Measurements from ENCODE around the gene MCOLN3.

The MCOLN3 gene

DNA sequence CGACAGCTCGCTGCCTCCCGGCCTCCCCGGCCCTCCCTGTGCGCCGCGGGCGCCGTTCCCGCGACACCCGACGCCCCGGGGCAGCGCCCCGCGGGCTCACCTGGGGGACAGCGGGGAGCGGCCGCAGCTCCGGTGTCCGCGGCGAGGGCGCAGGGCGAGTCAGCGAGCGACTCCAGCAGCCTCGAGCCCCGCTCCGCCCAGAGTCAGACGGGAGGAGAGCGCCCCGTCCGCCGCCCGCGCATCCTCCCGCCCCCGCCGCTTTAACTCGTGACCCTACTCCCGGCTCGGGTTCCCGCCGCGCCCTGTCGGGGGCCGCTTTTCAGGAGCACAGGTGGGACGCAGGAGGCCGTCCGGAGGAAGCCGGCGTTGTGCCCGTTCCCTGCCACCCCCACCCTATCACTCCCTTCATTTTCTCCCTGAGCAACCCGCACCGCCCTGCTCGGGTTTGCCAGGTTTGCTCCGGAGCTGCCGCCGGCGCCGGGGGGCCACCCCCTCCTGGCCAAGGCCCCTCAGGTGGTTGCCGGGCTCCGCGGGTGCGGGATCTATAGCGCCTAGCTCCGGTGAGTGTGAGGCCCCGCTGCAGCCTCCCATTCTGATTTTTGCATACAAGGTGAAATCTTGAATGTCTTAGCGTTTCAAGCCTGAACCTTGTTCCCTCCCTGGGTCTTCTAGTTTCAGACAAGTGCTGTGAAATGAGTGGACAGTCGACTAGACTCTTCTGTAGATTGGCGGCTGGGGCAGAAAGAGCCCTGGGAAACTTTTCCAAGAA lies at the start of gene MCOLN3:
TSS of gene MCOLN3 (minus strand) at position 205 of the 769 bp plus-strand sequence. CDS start 3,140 bp downstream, outside the sequence.
- no peak for DNase-seq (ENCODE audit: low spot score)

GRCh38 chr1:85093644-85094043 lies 45.3 kb upstream of the MCOLN3 start:
- no peak for DNase-seq (ENCODE audit: low spot score)

DNA sequence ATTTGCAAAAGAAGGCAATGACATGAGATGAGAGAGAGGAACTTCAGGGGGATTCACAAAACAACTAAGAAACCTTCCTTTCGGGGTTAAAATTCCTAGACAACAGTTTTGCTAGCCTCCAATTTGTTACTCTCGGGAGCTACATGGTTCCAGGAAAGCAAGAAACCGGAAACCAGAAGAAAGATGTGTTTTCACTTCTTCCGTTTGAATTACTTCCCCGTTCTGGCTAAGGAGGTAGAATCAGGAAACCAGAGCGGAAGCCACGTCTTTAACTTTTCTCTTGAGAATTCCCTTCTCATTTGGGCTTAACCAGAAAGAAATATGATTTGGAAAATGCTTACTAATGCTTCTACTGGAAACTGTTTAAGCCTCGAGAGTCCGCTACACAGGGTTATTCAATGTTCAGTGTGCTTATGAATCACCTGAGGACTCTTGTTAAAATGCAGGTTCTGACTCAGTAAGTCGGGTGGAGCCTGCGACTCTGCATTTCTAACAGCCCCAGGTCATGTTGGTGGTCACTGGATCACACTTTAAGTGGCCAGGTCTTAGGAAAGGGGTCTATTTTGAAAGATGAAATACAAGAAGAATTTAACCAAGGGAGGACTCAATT lies 43.5 kb upstream of the MCOLN3 start:
- peak; percentile 5 for DNase-seq (ENCODE audit: low spot score)

GRCh38 chr1:85090225-85090624 lies 41.9 kb upstream of the MCOLN3 start:
- no peak for DNase-seq (ENCODE audit: low spot score)

GRCh38 chr1:85089203-85089602 lies 40.9 kb upstream of the MCOLN3 start:
- no peak for DNase-seq (ENCODE audit: low spot score)

DNA sequence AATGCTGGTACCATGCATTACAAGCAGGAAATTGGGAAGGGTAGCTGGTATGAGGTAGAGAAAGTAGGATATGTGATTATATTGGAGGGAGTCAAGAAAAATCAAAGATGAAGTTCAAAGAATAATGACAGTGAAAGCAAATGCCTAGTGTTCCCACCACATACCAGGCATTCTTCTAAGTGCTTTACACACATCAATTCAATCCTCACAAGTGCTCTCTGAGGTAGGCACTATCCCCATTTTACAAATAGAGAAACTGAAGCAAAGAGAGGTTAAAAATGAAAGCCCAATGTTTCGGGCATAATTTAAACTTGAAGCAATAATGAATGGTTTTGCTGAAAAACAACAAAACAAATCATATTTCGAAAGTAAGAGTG lies 40.1 kb upstream of the MCOLN3 start:
- DNase-seq (ENCODE audit: low spot score), result no peak

- no peak for DNase-seq (ENCODE audit: low spot score)
Measured at GRCh38 chr1:85087659-85088407, 39.5 kb upstream of the MCOLN3 start.

DNA sequence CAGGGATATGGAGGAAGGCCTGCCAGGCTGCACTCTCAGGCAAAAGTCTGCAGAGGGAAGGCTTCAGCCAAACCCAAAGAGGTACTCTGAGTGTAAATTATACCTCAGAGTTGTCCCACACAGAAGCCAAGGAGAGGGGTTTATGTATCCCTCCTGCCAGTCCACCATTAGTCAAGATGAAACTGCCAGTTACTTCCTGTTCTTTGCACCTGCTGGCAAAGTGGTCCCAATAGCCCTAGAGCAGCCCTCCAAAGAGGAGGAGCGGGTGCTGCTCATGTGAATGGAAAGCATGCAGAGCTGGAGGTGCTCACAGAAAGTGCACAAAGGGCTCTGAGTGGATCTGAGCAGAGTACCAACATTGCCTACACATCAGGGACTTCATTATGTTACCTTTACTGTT lies 37.1 kb upstream of the MCOLN3 start:
- peak; percentile 54 for DNase-seq (ENCODE audit: low spot score)

DNA sequence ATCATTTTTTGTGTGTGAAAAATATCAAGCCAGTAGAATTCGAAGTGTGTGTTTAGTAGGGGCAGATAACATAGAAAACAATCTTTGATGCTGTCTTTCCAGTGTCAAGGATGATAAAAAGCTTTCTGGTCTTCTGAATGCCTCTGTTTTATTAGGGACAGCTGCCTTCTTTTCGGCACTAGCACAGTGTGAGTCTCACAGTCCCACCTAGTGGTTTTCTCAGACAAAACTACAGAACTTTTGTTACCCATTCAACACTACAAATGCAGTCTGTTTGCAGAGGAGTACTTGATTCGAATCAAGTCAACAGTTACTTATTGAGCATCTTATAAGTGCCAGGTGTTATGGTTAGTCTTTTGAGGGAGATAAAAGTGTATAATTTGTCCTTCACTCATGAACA lies 30.6 kb upstream of the MCOLN3 start:
- DNase-seq (ENCODE audit: low spot score), result peak; percentile 26

DNA sequence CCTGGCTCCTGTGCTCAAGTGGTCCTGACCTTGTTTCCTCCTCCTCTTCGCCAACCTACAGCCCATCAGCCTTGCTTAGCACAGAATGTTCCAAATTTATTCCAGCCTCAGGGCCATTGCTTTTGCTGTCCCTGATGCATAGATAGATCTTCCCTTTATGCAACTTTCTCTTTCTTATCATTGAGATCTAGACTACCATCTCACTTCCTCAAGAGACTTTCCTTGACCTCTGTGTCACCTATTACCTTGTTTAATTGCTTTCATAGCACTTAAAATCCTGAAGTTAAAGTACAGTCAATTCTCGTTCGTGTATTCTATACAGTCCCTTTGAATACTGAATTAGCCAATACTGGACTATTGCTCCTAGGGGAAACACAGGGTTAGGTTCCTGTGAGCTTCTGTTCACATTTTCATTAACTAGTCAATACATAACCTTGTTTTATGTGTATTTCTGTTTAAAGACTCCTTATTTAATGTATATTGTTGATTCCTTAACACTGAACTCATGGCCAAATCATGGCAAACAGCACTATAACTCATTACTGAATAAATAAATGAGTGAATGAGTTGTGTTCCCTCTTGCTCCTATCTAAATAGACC lies 26.2 kb upstream of the MCOLN3 start:
- no peak for DNase-seq (ENCODE audit: low spot score)

GRCh38 chr1:85070972-85071492 lies 22.7 kb upstream of the MCOLN3 start:
- DNase-seq (ENCODE audit: low spot score), result no peak

GRCh38 chr1:85068846-85069245 lies 20.5 kb upstream of the MCOLN3 start:
- DNase-seq (ENCODE audit: low spot score), result no peak

GRCh38 chr1:85065550-85065949 lies 17.2 kb upstream of the MCOLN3 start:
- DNase-seq (ENCODE audit: low spot score), result no peak

- DNase-seq (ENCODE audit: low spot score), result no peak
Measured at GRCh38 chr1:85062425-85063026, 14.2 kb upstream of the MCOLN3 start.

DNA sequence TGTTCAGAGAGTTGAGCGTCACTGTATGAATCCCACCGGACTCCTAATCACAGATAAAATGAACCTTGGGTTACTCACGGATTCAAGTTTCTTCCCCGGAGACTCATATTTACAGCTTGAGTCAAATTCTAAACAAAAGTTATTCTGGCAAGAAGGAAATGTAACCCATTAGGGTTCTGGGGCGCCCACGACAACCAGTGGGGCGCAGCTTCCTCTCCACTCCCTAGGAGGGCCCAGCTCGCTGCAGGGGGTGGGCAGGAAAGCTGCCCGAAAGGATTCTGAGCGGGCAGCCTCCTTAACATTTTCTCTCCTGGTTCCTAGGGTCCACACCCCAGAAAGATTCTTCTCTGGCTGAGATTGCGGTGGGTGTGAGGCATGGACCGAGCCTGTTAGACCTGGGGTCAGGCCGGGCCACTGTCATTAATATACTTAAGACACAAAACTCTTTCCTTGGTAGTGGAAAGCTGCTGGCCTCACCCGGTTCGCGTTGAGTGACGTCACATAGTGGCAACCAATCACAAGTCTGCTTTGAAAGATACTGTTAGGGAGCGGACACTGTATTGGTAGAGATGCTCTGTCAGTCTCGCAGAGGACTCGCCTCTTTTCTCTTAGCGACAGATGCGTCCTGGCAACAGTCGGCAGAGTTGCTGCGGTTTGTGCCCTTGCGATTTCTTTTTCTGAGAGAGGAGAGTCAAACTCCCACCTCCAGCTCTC lies 13.6 kb upstream of the MCOLN3 start:
- DNase-seq (ENCODE audit: low spot score), result peak; percentile 98

DNA sequence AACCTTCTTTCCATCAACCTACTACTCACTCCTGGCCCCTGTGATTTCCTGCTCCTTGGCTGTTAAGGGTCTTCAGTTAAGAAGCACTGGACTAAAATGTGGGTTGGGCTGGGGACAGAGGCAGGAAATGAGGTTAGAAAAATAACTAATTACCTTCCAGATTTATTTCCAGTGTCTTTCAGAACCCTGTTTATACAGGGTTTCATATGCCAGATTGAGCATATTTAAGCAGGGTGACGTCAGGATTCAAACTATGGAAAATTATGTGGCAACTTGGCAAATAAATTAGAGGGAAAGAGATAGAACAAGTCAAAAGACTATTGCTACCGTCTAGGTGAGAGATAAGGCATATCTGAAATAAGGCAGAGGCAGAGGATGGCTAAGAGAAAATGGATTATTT lies 11.7 kb upstream of the MCOLN3 start:
- DNase-seq (ENCODE audit: low spot score), result no peak

DNA sequence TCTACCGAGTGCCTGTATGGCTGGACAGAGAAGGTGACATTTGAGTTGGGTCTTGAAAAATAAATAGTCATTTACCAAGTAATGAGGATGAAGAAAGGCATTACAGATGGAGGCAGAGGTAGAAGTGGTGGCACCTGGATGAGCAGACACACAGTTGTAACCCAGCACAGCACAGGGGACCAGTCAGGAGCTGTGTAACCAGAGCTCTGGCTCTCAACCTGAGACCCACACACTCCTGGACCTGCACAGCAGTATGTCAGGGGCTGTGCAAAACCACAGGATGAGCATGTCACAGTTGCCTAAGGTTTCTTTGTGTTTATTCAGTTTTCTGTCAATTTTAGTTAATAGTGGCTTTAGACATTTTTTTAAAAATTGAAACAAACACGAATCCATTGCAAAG lies 11.3 kb upstream of the MCOLN3 start:
- no peak for DNase-seq (ENCODE audit: low spot score)

DNA sequence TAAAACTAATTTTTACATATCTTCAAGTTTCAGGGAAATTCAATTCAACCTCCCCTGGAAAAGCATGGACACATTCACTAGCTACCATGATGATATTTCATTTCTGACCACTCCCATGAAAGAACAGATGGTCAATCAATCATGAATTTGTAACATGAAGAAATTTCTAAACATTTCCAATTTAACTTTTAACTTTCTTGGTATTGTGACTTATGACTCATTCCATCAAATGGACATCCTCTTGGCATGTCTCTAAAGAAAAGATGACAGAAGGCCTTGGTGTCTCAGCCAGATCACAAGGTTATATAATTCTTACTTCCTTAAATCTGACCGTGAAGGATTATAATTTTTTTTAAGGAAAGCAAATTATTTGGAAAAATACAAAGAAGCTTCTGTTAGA lies 10.5 kb upstream of the MCOLN3 start:
- DNase-seq (ENCODE audit: low spot score), result no peak

DNA sequence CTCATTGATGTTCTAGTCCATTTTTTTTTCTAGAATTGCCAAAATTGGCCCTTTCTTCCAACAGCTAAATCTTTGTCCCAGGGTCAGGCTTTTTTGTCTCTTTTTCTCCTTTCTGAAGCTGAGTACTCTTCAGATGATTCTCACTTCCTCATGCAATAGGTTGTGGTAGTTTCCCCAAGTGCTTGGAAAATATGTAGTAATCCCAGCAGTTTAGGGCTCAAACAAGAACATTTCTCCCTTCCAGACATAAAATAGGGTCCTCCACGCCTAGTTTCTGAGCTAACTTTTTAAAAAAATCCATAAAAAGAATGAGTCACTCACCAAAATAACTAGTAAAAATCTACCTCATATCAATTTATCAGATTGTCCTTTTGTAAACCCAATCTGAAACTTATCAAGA lies 10.0 kb upstream of the MCOLN3 start:
- DNase-seq (ENCODE audit: low spot score), result no peak

- no peak for DNase-seq (ENCODE audit: low spot score)
Measured at GRCh38 chr1:85054664-85055063, 6.4 kb upstream of the MCOLN3 start.

DNA sequence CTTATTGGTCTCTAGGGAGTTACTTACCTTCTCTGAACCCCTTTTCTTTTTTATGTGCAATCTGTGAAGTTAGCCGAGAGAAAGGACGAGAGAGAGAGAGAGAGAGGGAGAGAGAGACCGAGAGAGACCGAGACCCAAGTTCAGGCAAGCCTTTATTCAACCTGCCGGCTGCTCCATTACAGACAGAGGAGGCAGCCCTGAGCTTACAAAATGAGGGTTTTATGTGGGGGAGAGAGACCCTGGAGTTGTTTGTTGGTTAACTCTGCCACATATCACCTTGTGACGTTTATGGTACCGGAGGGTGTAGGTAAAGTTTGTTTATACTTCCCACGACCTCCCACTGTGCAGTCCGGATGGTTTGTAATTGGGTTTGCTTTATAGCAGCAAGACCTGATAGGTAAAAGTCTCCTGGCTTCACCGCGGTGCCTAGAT lies 1.5 kb upstream of the MCOLN3 start:
- no peak for DNase-seq (ENCODE audit: low spot score)

All from NAMALWA (cell line).